HG03354 (cell line): Measurements from ENCODE around the gene ARL17B.
"Not testable (repeated sequence)": the region's sequence is repeated elsewhere in the genome, so short reads cannot be mapped to it uniquely, and the experiment has no call there.

Experiments
- ATAC-seq: cut with Tn5 transposase; IDR thresholded peaks from one replicate; pipeline ENCODE4 v1.9.1; 2021; ENCODE audit warnings: mild to moderate bottlenecking; ENCODE audit not compliant: unreplicated experiment, poor library complexity, severe bottlenecking

The ARL17B gene

DNA sequence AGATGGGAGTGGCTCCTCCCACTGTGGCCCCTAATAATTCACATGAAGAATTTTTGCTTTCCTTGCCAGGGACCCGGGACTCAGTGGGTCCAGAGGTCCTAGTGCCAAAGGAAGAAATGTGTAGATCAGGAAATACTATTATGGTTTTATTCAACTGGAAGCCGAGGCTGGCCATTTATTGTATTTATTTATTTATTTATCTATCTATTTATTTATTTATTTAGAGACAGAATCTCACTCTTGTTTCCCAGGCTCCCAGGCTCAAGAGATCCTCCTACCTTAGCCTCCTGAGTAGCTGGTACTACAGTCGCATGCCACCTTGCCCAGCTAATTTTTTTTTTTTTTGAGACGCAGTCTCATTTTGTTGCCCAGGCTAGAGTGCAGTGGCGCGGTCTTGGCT lies 107.4 kb downstream of the ARL17B start:
- not testable (repeated sequence) for ATAC-seq

- not testable (repeated sequence) for ATAC-seq
Measured at GRCh38 chr17:46253722-46254121, 107.8 kb downstream of the ARL17B start.

DNA sequence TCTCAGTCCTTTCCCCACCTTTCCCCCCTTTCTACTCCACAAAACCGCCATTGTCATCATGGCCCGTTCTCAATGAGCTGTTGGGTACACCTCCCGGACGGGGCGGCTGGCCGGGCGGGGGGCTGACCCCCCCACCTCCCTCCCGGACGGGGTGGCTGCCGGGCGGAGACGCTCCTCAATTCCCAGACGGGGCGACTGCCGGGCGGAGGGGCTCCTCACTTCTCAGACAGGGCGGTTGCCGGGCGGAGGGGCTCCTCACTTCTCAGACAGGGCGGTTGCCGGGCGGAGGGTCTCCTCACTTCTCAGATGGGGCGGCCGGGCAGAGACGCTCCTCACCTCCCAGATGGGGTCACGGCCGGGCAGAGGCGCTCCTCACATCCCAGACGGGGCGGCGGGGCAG lies 108.8 kb downstream of the ARL17B start:
- ATAC-seq = not testable (repeated sequence)

DNA sequence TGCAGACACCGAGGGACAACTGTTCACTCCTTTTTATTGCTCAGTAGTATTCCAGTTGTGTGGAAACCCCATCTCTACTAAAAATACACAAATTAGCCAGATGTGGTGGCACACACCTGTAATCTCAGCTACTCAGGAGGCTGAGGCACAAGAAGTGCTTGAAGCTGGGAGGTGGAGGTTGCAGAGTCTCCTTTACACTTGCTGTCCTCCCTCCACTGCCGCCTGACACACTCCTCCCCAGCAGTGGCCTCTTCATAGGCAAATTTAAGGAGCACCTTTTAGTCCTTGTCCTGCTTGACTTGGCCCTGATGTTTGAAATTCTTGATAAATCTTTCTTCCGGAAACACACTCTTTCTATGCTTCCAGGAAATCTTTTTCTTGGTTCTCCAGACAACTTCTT lies 112.4 kb downstream of the ARL17B start:
- not testable (repeated sequence) for ATAC-seq

DNA sequence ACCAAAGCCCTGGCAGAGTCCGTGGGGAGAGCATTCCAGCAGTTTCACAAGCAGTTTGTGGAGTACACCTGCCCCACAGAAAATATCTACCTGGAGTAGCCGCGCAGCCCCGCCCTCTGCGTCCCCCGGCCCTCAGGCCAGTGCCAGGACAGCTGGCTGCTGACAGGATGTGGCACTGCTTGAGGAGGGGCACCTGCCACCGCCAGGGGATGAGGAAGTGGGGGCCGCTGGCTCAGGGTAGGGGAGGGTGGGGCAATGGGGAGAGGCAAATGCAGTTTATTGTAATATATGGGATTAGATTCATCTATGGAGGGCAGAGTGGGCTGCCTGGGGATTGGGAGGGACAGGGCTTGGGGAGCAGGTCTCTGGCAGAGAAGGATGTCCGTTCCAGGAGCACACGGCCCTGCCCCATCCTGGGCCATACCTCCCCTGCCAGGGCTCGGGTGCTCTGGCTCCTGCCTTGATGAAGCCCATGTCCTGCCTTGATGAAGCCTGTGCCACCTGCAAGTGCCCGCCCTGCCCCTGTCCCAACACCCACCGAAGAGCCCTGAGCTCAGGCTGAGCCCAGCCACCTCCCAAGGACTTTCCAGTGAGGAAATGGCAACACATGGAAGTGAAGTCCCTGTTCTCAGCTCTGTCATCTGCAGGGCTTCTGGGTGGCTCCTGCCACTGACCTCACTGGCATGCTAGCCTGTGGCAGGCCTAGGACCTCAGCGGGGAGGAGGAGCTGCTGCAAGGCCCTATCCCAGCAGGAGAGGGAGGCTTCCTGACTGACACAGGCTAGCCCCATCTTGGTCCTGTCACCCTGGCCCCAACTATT lies 116.4 kb downstream of the ARL17B start:
- ATAC-seq = not testable (repeated sequence)

DNA sequence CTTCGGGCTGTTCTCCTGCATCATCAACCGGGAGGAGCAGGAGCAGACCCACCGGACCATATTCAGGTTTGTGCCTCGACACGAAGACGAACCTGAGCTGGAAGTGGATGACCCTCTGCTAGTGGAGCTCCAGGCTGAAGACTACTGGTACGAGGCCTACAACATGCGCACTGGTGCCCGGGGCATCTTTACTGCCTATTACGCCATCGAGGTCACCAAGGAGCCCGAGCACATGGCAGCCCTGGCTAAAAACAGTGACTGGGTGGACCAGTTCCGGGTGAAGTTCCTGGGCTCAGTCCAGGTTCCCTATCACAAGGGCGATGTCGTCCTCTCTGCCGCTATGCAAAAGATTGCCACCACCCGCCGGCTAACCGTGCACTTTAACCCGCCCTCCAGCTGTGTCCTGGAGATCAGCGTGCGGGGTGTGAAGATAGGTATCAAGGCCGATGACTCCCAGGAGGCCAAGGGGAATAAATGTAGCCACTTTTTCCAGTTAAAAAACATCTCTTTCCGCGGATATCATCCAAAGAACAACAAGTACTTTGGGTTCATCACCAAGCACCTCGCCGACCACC lies 117.1 kb downstream of the ARL17B start:
- not testable (repeated sequence) for ATAC-seq

- not testable (repeated sequence) for ATAC-seq
Measured at GRCh38 chr17:46243928-46244327, 117.6 kb downstream of the ARL17B start.

DNA sequence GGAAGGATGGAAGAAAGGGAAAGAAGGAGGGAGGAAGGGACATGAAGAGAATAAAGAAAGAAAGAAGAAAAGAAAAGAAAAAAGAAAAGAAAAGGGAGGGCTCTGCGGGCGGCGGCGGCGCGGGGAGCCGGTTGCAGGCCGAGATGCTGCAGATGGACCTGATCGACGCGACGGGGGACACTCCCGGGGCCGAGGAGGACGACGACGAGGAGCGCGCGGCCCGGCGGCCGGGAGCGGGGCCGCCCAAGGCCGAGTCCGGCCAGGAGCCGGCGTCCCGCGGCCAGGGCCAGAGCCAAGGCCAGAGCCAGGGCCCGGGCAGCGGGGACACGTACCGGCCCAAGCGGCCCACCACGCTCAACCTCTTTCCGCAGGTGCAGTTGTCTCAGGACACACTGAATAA lies 118.1 kb downstream of the ARL17B start:
- ATAC-seq = not testable (repeated sequence)

DNA sequence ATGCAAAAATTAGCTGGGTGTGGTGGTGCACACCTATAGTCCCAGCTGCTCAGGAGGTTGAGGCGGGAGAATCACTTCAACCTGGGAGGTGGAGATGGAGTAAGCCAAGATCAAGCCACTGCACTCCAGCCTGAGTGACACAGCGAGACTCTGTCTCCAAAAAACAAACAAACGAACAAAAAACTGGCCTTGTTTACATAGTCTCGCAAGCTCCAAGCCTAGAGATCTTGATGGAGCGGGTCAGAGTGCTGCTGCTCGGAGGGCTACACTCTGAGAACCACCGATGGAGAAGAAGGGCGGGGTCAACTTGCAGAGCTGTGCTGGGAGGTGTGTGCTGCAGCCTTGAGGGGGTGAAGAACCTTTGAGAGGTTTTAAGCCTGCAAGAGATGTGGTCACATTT lies 130.2 kb downstream of the ARL17B start:
- not testable (repeated sequence) for ATAC-seq

DNA sequence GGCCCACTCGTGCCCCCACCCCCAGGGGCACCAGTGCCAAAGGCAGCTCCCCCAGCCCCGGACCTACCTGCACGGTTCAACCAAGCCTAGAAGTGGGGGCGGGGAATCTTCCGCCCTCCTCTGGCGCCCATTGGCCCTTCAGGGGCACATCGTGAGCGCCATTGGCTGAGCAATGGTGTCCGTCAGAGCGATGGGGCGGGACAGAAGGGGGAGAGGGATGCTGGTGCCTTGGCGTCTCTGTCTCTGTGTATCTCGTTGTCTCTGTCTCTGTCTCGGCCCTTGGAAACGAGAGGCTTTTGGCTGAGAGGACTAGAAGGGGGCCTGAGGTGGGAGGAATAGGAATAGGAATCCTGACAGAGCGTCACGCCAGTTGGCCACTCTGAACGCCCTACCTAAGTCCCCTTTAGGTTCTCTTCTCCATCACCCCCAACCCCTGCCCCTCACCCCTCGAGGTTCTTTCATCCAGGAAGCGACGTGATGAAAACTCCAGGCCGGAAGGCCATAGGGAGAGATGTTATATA lies 136.2 kb downstream of the ARL17B start:
- peak; percentile 99 for ATAC-seq

- ATAC-seq = peak; percentile 45
Measured at GRCh38 chr17:46224864-46225263, 136.7 kb downstream of the ARL17B start.
